NCI-H446 (cell line): ENCODE results near the gene CITED2.
A peak's percentile ranks its signal among the peaks of the same experiment; 100 is the strongest.
"Not testable (repeated sequence)": the region's sequence is repeated elsewhere in the genome, so short reads cannot be mapped to it uniquely, and the experiment has no call there.

Source experiments
- DNase-seq, 2 experiments: peaks; one replicate each; lab custom pipeline; 2025; lab: John Stamatoyannopoulos, UW

Gene CITED2, protein sequence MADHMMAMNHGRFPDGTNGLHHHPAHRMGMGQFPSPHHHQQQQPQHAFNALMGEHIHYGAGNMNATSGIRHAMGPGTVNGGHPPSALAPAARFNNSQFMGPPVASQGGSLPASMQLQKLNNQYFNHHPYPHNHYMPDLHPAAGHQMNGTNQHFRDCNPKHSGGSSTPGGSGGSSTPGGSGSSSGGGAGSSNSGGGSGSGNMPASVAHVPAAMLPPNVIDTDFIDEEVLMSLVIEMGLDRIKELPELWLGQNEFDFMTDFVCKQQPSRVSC

GRCh38 chr6:139374357-139375225 is at the start of gene CITED2:
CITED2 (minus strand) TSS chr6:139374648; CDS start chr6:139373944, 704 bp downstream.
- DNase-seq = peak; percentile 83 to 96

- no peak for DNase-seq
Observed at GRCh38 chr6:139423037-139423703, 48.7 kb upstream of the CITED2 start.

- DNase-seq = no peak
Observed at GRCh38 chr6:139422105-139423036, 47.9 kb upstream of the CITED2 start.

DNA sequence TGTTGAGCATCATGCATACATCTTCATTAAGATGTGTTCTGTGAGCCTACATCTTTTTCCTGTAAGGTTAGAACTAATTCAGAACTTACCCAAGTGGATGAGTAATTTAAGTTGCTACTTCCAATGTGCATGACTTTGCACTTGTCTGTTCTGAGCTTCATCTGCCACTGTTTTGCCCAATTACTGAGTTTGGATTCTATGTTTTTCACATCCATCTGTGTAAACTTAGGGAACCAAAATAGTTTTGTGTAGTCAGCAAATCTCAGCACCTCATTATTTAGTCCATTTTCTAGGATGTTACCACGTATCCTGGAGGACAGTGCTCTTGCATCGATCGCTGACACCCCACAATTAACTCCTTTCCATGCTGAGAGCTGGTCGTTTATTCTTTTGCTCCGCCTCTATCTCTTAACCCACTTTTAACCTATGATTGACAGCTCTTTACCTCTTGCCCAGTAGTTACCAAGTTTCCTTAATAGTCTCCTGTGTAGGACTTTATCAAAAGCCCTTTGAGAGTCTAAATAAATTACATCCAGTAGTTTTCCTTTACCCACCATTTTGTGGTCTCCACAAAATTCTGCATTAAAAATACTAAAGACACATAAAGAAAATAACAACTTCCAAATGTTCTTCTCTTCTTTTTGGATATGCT is 44.2 kb upstream of the CITED2 start:
- no peak for DNase-seq

- DNase-seq = no peak
Observed at GRCh38 chr6:139416146-139416545, 41.7 kb upstream of the CITED2 start.

- DNase-seq = no peak
Observed at GRCh38 chr6:139415365-139415764, 40.9 kb upstream of the CITED2 start.

GRCh38 chr6:139412103-139412502 is 37.7 kb upstream of the CITED2 start:
- DNase-seq = not testable (repeated sequence)

- DNase-seq = no peak
Observed at GRCh38 chr6:139409026-139409425, 34.6 kb upstream of the CITED2 start.

- no peak for DNase-seq
Observed at GRCh38 chr6:139407718-139408222, 33.3 kb upstream of the CITED2 start.

DNA sequence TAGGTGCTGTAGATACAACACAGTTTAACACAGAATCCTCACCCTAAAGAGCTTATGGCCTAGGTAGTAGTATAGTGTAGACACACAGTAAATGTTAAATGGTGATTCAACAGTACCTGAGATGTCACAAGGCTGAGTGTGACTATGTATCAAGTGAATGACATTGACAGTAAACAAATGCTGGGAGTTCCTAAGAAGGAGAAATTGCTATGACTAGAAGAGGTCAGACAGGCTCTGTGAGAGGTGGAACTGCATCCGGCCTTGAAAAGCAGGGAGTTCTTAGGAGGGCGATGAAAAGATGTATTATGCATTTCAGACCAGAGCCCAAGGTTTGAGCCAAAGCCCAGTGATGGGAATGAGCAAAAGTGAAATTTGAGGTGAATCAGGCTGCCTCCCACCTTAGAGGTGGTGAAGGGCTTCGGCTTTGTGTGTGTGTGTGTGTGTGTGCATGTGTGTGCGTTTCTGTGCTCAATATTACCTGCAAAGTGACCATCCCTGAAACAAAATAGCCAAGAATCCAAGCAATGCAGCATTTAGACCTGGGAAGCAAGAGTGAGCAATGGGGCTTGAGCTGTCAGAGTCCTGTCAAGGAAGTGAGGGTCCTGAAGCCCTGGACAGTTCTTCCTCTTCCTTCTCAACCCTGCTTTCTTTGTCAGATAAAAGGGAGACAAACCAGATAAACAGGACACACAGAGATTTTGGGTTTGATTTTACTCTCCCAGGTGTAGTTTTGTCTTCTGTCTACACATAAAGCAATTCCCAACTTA is 32.3 kb upstream of the CITED2 start:
- no peak for DNase-seq

DNA sequence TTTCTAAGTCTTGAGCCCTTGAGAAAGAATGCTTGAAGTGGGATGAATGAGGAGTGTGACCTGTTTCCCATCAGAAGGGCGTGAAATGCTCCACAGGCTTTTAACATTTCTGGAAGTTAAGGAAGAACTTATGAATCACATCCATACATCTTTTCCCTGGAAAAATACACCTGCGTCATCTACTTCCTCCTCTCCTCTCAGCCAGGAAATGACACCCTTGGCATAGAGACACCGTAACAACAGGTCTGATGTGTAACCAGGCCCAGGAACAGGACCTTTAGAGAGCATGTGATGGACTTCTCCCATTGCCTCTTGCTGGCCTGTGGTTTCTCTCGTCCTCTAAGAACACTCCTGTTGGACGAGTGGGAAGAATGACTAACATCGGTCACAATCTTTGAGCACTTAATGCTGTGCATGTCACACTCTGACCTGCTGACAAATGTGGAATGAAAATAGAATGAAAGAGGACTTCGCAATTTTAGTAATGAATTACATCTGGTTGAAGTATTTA is 28.5 kb upstream of the CITED2 start:
- DNase-seq = no peak

DNA sequence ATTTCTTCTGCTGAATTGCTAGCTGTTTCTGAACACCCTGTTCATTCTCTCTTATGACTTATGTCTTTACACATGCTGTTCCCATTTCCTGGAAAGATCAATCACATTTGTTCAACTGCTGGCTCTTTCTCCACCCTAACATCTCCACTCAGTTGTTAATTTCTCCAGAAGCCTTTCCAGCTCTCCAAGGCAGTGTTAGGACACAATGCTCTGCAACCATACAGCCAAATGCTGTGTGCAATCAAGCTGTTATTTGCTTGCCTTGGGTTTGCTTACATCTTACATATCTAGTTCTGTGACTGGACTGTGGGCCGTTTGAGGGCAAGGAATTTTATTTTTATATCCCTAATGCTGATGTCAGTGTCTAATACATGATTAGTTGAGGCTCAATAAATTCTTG is 24.2 kb upstream of the CITED2 start:
- no peak for DNase-seq

DNA sequence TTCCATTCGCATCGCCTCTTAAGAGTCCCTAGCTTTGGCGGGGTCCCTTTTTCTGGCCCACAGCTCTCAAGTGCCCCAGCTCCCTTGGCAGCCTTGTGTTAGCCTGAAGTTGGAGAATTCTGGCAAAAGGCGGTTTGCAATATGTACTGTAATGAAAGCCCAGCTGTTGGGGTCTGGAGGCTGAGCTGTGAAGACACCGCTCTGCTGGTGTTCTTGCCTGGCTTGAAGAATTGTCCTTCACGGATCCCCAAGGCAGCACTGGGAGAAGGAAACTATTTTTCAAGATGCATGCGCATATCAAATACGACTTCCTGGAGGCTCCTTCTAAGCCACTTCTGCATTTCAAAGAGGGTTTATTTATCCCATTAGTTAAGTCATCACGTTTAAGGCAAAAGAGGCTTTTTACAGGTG is 21.4 kb upstream of the CITED2 start:
- DNase-seq = peak in 1 of 2 experiments; percentile 17

DNA sequence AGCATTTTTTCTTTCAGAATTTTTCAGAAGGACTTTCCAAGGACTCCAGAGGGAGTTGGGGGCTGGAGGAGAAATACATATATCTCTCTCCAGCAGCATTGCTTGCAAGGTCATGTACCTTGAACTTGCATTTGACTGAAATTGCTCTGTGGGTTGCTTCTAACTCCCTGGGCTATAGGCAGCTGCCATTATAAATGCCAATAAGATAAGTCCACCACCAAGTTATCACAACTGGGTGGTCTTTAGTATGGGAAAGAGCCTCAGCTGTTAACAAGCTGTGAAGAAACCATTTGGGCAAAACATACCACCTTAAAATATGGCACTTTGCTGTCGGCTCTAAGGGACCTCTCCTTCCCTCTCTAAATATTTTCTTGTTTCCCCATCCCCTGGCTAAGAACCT is 20.9 kb upstream of the CITED2 start:
- no peak for DNase-seq

DNA sequence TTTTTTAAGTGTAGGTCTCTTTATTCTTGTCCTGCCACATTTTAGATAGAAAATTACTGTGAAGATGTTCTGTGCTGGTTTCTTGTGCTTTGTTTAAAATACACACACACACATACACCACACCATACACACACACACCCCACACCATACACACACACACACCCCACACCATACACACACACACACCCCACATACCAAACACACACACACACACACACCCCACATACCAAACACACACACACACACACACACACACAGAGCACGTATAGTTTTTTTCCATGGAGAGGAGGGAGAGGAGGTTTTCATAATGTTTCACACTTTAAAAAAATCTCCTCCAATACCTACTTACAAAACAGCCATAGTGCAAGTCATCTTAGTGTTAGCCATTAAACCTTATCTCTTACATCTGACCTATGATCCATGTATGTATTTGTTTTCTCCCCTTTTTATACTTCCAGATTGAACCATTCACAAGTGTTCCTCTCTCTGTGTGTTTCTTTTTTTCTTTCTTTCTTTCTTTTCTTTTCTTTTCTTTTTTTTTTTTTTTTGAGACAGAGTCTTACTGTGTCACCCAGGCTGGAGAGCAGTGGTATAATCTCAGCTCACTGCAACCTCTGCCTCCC is 19.7 kb upstream of the CITED2 start:
- DNase-seq = no peak

DNA sequence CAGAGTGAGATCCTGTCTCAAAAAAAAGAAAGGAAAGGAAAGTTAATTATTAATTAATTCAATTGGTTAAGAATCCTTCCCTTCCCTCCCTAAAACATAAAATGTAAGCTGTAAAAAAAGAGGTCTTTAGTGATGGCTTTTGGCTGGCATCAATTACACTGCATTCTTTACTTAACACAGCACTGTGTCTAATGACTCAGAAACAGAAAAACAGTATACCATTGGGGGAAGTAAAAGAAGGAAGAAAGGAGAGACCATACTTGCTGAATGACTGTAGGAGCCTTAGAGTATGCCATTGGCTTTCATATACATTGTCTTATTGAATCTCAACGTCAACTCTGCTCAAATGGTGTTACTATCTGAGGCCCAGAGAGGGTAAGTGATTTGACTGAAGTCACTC is 18.3 kb upstream of the CITED2 start:
- no peak for DNase-seq

DNA sequence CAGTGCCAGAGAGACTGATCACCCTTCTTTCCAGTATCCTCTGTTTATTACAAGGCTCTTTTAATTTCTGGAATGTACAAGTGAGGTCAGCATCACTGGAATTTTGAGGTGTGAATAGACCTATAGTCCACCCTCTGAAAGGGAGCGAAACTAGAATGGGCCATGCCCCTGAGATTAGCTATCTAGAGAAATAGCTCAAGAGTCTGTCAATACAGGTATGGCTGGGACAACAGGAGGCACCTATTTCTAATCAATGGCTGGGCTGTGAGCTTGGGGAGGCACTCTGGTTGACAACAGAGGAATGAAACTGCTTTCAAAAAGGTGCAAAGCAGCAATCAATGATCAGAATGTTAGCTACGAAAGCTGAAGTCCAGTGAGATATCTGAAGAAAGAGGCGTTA is 17.3 kb upstream of the CITED2 start:
- no peak for DNase-seq

DNA sequence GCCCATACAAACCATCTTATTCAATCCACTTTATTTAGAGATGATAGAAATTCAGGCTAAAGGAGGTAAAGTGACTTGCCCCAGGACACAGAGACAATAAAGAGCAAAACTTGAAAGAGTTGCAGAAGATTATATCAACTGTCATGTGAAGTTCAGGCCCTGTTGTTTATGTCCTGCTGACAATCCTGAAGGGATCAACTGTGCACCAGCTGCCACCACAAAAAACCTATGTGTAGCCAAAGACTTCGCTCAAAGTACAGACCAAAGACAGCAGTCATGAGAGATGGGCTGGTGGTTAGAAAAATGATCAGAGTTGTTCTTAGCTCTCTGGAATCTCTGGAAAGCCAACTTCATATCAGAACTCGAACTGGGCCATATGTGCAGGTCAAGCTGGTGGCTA is 16.0 kb upstream of the CITED2 start:
- no peak for DNase-seq

- DNase-seq = no peak
Observed at GRCh38 chr6:139388384-139388783, 13.9 kb upstream of the CITED2 start.
